ENCODE data around the gene BTBD9. TPM values are rescaled to one million over a fixed set of nuclear protein-coding genes. Genes with fewer than 3 reads are reported as not detected.

The BTBD9 gene
- total RNA-seq, 1 experiment from 2014 or later = 19.4 TPM

GRCh38 chr6:38271081-38271480 is 368.6 kb downstream of the BTBD9 start:
- DNase-seq = no peak
- CTCF ChIA-PET = interaction anchor here (0.6 to 0.7 kb wide), 3 partner anchors 12 to 1075 kb away, joined by 3 to 7 read pairs (median 6); no protein-coding TSS in a partner anchor
- H3K4me1 Mint-ChIP-seq (ENCODE audit: low read depth, unreplicated experiment) = no peaks in the 10 kb centered on the region
- BruUV-seq (replicated peaks) = no TSS peak
- intact Hi-C loops (cut with micrococcal nuclease; ENCODE audit: unreplicated experiment) = no loop called here
- H3K36me3 Mint-ChIP-seq (ENCODE audit: insufficient read depth, unreplicated experiment) = no peaks in the 10 kb centered on the region
- TF ChIP-seq CTCF (IDR thresholded peaks at IDR 0.05; ENCODE audit: unreplicated experiment) = no peak
- no peaks in the 10 kb centered on the region for H3K9me3 Mint-ChIP-seq (ENCODE audit: low read depth, unreplicated experiment)
- H3K27ac Mint-ChIP-seq (ENCODE audit: unreplicated experiment) = no peak overlapping the region
- no peak overlapping the region for H3K4me3 Mint-ChIP-seq (ENCODE audit: low read depth, unreplicated experiment)
- H3K27me3 Mint-ChIP-seq (ENCODE audit: unreplicated experiment) = no peaks in the 10 kb centered on the region

DNA sequence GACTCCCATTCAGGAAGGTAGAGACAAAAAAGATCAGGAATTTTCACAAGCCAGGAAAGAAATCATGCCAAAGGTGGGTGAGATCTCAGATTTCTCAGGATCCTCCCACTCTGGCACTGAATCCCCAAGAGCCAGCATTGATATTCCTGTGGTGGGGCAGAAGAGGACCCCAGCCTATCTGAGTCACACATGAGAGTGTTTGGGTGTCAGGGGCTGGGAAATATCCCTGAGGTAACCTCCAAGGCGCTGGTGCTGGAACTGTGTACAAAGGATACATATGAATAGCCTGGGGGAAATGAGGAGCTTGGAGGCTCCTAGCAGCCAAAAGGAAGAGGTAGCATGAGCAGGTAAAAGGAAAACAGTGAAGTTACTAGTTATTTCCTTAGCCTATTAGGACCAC is 369.4 kb downstream of the BTBD9 start:
- intact Hi-C loops (cut with micrococcal nuclease; ENCODE audit: unreplicated experiment) = no loop called here
- no TSS peak for BruUV-seq (replicated peaks)
- no peak for DNase-seq
- TF ChIP-seq CTCF (IDR thresholded peaks at IDR 0.05; ENCODE audit: unreplicated experiment) = no peak
- H3K4me1 Mint-ChIP-seq (ENCODE audit: low read depth, unreplicated experiment) = no peaks in the 10 kb centered on the region
- no peak overlapping the region for H3K4me3 Mint-ChIP-seq (ENCODE audit: low read depth, unreplicated experiment)
- no peaks in the 10 kb centered on the region for H3K9me3 Mint-ChIP-seq (ENCODE audit: low read depth, unreplicated experiment)
- H3K27ac Mint-ChIP-seq (ENCODE audit: unreplicated experiment) = no peak overlapping the region
- no peaks in the 10 kb centered on the region for H3K27me3 Mint-ChIP-seq (ENCODE audit: unreplicated experiment)
- H3K36me3 Mint-ChIP-seq (ENCODE audit: insufficient read depth, unreplicated experiment) = no peaks in the 10 kb centered on the region
- CTCF ChIA-PET = no interaction called here

GRCh38 chr6:38269461-38270172 is 370.1 kb downstream of the BTBD9 start:
- H3K4me3 Mint-ChIP-seq (ENCODE audit: low read depth, unreplicated experiment) = no peak overlapping the region
- peaks cover 7% of the 10 kb centered on the region for H3K4me1 Mint-ChIP-seq (ENCODE audit: low read depth, unreplicated experiment)
- H3K36me3 Mint-ChIP-seq (ENCODE audit: insufficient read depth, unreplicated experiment) = no peaks in the 10 kb centered on the region
- DNase-seq = no peak
- CTCF ChIA-PET = no interaction called here
- H3K27ac Mint-ChIP-seq (ENCODE audit: unreplicated experiment) = no peak overlapping the region
- TF ChIP-seq CTCF (IDR thresholded peaks at IDR 0.05; ENCODE audit: unreplicated experiment) = no peak
- H3K9me3 Mint-ChIP-seq (ENCODE audit: low read depth, unreplicated experiment) = no peaks in the 10 kb centered on the region
- no TSS peak for BruUV-seq (replicated peaks)
- H3K27me3 Mint-ChIP-seq (ENCODE audit: unreplicated experiment) = no peaks in the 10 kb centered on the region
- intact Hi-C loops (cut with micrococcal nuclease; ENCODE audit: unreplicated experiment) = no loop called here

- Mint-ChIP-seq H3K27ac (ENCODE audit: unreplicated experiment) (no peak overlapping the region), H3K9me3 (ENCODE audit: low read depth, unreplicated experiment) (no peaks in the 10 kb centered on the region), H3K36me3 (ENCODE audit: insufficient read depth, unreplicated experiment) (no peaks in the 10 kb centered on the region), H3K4me1 (ENCODE audit: low read depth, unreplicated experiment) (peaks cover 20% of the 10 kb centered on the region), H3K27me3 (ENCODE audit: unreplicated experiment) (no peaks in the 10 kb centered on the region), H3K4me3 (ENCODE audit: low read depth, unreplicated experiment) (no peak overlapping the region)
- DNase-seq = no peak
- BruUV-seq (replicated peaks) = no TSS peak
- intact Hi-C loops (cut with micrococcal nuclease; ENCODE audit: unreplicated experiment) = no loop called here
- TF ChIP-seq CTCF (IDR thresholded peaks at IDR 0.05; ENCODE audit: unreplicated experiment) = no peak
- CTCF ChIA-PET = no interaction called here
Observed at GRCh38 chr6:38268342-38268741, 371.4 kb downstream of the BTBD9 start.

Data from Calu3 (cell line).